Measurements from ENCODE around the gene C10orf88. TPM values are rescaled to one million over a fixed set of nuclear protein-coding genes. Genes with fewer than 3 reads are reported as not detected.
"Not testable (repeated sequence)": the region's sequence is repeated elsewhere in the genome, so short reads cannot be mapped to it uniquely, and the experiment has no call there.

Gene C10orf88
- total and polyA plus RNA-seq, 2 experiments from 2014 or later: 7.5 to 10.5 TPM

DNA sequence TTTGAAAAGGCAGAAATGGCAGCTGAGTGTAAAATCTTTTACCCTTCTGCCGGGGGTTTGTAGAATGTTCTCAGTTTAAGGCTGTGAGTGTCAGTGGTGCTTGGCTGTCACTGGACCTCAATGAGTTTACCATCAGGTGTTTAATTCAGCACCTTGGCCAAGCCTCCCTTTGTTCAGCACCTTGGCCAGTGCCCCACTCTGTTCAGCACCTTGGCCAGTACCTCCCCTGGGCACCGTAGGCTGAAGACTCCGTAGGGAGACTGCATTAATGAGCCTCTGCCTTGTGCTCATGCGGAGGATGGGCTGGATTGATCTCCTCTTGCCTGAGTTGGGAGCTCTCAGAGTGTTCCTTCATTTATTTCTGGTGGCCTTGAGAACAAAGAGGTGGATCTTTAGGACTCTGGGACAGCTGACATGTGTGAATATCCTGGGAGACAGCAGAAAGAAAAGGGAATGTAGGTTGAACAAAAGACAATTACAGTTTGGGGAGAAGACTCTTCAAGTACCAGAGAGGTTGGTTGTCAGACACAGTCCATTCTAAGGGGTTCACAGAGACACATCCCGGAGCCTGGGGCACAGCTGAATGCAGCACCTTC is 42.0 kb downstream of the C10orf88 start:
- Histone ChIP-seq H3K9me3 (ENCODE audit: low read depth) (no peaks in the 10 kb centered on the region), H3K4me3 (no peak overlapping the region), H3K4me1 (ENCODE audit: insufficient read depth) (no peaks in the 10 kb centered on the region), H3K27ac (no peak overlapping the region), H3K27me3 (no peaks in the 10 kb centered on the region), H3K36me3 (replicated peaks; ENCODE audit: insufficient read depth, low read depth) (no peaks in the 10 kb centered on the region), H3K4me2 (no peak overlapping the region), H3K9me2 (replicated peaks; ENCODE audit: insufficient read depth) (no peaks in the 10 kb centered on the region), H3K79me2 (no peaks in the 10 kb centered on the region), H2AFZ (no peak overlapping the region), H4K20me1 (ENCODE audit: insufficient read depth, poor library complexity, severe bottlenecking) (no peaks in the 10 kb centered on the region)
- DNase-seq (ENCODE audit: low spot score): peak; percentile 76
- WGBS (ENCODE audit: low lambda C conversion rate, missing lambda C conversion rate): 28% methylated on average over 5 of the region's 5 CpGs
- no peak for TF ChIP-seq EZH2 (IDR thresholded peaks at IDR 0.05; ENCODE audit: borderline replicate concordance)
- TF ChIP-seq, protein P1, sequence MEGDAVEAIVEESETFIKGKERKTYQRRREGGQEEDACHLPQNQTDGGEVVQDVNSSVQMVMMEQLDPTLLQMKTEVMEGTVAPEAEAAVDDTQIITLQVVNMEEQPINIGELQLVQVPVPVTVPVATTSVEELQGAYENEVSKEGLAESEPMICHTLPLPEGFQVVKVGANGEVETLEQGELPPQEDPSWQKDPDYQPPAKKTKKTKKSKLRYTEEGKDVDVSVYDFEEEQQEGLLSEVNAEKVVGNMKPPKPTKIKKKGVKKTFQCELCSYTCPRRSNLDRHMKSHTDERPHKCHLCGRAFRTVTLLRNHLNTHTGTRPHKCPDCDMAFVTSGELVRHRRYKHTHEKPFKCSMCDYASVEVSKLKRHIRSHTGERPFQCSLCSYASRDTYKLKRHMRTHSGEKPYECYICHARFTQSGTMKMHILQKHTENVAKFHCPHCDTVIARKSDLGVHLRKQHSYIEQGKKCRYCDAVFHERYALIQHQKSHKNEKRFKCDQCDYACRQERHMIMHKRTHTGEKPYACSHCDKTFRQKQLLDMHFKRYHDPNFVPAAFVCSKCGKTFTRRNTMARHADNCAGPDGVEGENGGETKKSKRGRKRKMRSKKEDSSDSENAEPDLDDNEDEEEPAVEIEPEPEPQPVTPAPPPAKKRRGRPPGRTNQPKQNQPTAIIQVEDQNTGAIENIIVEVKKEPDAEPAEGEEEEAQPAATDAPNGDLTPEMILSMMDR (IDR thresholded peaks at IDR 0.05; ENCODE audit: poor library complexity): no peak

DNA sequence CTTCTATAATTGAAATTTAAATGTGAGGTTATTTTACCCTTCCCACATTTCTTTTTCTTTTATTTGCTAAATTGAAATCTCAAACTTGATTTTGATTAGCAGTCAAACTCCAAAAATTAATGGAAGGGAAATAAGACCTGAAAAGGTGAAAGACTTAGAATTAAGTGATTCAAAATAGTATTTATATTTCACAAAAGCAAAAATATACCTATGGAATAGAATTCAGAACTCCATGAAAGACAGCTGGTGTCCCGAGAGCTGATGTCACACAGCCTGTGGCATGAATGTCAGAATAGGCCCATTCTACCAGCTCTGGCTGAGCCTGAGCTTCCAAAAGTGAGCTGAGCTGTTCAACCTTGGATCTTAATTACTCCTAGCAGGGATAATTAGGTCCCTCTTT is 43.7 kb downstream of the C10orf88 start, which contains the start of gene FAM24A:
TSS of gene FAM24A (plus strand) at position 301 of the 400 bp plus-strand sequence. CDS start 1,025 bp downstream, outside the sequence.
- no peak within 1 kb of the TSS for H2AFZ ChIP-seq
- H3K9me2 ChIP-seq (replicated peaks; ENCODE audit: insufficient read depth): no peaks in the 10 kb centered on the region
- 70% methylated on average over 1 of the region's 1 CpG for WGBS (ENCODE audit: low lambda C conversion rate, missing lambda C conversion rate)
- no peaks in the 10 kb centered on the region for H3K79me2 ChIP-seq
- no peaks in the 10 kb centered on the region for H3K4me1 ChIP-seq (ENCODE audit: insufficient read depth)
- no peaks in the 10 kb centered on the region for H3K36me3 ChIP-seq (replicated peaks; ENCODE audit: insufficient read depth, low read depth)
- H3K27ac ChIP-seq: no peak within 1 kb of the TSS
- no peaks in the 10 kb centered on the region for H4K20me1 ChIP-seq (ENCODE audit: insufficient read depth, poor library complexity, severe bottlenecking)
- no peak within 1 kb of the TSS for H3K4me2 ChIP-seq
- no peak for DNase-seq (ENCODE audit: low spot score)
- no peaks in the 10 kb centered on the region for H3K27me3 ChIP-seq
- TF ChIP-seq EZH2 (IDR thresholded peaks at IDR 0.05; ENCODE audit: borderline replicate concordance) (no peak), EZH2phosphoT487 (IDR thresholded peaks at IDR 0.05; ENCODE audit: low read depth, severe bottlenecking, unreplicated experiment) (no peak)
- TF ChIP-seq, protein P1 (IDR thresholded peaks at IDR 0.05; ENCODE audit: poor library complexity): no peak
- no peak within 1 kb of the TSS for H3K4me3 ChIP-seq
- H3K9me3 ChIP-seq (ENCODE audit: low read depth): no peaks in the 10 kb centered on the region

DNA sequence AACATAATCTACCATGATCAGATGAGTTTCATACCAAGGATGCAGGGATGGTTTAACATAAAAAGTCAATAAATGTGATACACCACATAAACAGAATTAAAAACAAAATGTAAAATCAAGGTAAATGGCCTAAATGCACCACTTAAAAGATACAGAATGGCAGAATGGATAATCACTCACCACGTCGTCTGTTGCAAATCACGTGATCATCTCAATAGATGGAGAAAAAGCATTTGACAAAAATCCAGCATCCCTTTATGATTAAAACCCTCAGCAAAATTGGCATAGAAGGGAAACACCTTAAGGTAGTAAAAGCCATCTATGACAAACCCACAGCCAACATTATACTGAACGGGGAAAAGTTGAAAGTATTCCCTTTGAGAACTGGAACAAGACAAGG is 50.2 kb downstream of the C10orf88 start:
- H4K20me1 ChIP-seq (ENCODE audit: insufficient read depth, poor library complexity, severe bottlenecking); H3K9me2 ChIP-seq (replicated peaks; ENCODE audit: insufficient read depth); H3K27me3 ChIP-seq; DNase-seq (ENCODE audit: low spot score); H3K4me1 ChIP-seq (ENCODE audit: insufficient read depth); H3K4me2 ChIP-seq; H3K4me3 ChIP-seq; H3K36me3 ChIP-seq (replicated peaks; ENCODE audit: insufficient read depth, low read depth); H3K27ac ChIP-seq; H2AFZ ChIP-seq; H3K79me2 ChIP-seq; H3K9me3 ChIP-seq (ENCODE audit: low read depth): not testable (repeated sequence)
- 93% methylated on average over 4 of the region's 4 CpGs for WGBS (ENCODE audit: low lambda C conversion rate, missing lambda C conversion rate)

DNA sequence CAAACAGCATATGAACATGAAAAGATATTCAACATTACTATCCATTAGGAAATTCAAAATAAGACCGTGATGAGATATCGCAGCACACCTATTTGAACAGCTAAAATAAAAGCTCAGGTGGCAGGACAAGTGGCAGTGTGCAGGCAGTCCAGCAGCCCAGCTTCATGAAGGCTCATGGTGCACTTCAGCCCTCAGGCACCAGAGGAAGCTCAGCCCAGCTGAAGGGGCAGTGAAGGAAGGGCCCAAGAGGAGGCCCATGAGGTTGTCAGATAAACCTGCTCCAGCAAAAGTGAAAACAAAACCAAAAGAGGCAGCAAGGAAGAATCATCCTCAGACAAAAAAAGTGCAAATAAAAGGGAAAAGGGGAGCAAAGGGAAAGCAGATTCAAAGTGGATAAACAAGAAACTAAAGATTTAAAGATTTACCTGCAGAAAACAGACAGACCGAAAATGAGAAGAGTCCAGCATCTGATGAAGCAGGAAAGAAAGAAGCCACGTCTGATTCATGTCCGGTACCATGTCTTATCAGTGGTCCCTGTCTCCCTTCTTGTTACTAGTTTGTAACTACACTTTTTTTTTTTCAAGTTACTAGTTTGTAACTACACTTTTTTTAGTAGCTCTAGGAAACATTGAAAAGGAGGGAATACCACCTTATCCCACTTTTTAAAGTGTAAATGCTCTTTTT is 59.6 kb downstream of the C10orf88 start:
- Histone ChIP-seq H3K4me1 (ENCODE audit: insufficient read depth) (no peaks in the 10 kb centered on the region), H3K9me2 (replicated peaks; ENCODE audit: insufficient read depth) (no peaks in the 10 kb centered on the region), H3K4me2 (no peak overlapping the region), H3K4me3 (no peak overlapping the region), H4K20me1 (ENCODE audit: insufficient read depth, poor library complexity, severe bottlenecking) (no peaks in the 10 kb centered on the region), H2AFZ (no peak overlapping the region), H3K36me3 (replicated peaks; ENCODE audit: insufficient read depth, low read depth) (no peaks in the 10 kb centered on the region), H3K9me3 (ENCODE audit: low read depth) (no peaks in the 10 kb centered on the region), H3K27me3 (no peaks in the 10 kb centered on the region), H3K79me2 (no peaks in the 10 kb centered on the region), H3K27ac (no peak overlapping the region)
- TF ChIP-seq EZH2phosphoT487 (IDR thresholded peaks at IDR 0.05; ENCODE audit: low read depth, severe bottlenecking, unreplicated experiment) (no peak), EZH2 (IDR thresholded peaks at IDR 0.05; ENCODE audit: borderline replicate concordance) (no peak)
- TF ChIP-seq, protein P1 (IDR thresholded peaks at IDR 0.05; ENCODE audit: poor library complexity): no peak
- 84% methylated on average over 5 of the region's 5 CpGs for WGBS (ENCODE audit: low lambda C conversion rate, missing lambda C conversion rate)
- no peak for DNase-seq (ENCODE audit: low spot score)
